Neural cell (in vitro differentiated cells): ENCODE results near the gene STUB1.
"Not testable (repeated sequence)": the region's sequence is repeated elsewhere in the genome, so short reads cannot be mapped to it uniquely, and the experiment has no call there.

ENCODE experiments used
- CTCF ChIP-seq: fragments of 450-650 bp; IDR thresholded peaks from 2 replicates; pipeline ENCODE4 v1.5.1; 2014; ENCODE audit warnings: antibody characterized with exemption, mild to moderate bottlenecking, moderate library complexity; ENCODE audit not compliant: poor library complexity, severe bottlenecking
- EP300 ChIP-seq: fragments of 450-650 bp; conservative IDR thresholded peaks from 2 replicates; pipeline ENCODE4 v1.6.1; 2014; ENCODE audit warnings: antibody characterized with exemption, mild to moderate bottlenecking, moderate library complexity; ENCODE audit not compliant: poor library complexity, severe bottlenecking
- POLR2AphosphoS5 ChIP-seq: IDR thresholded peaks from 2 replicates; pipeline ENCODE4 v1.6.1; 2012
- RAD21 ChIP-seq: fragments of 450-650 bp; conservative IDR thresholded peaks from 2 replicates; pipeline ENCODE4 v1.6.1; 2014; ENCODE audit warnings: antibody characterized with exemption, mild to moderate bottlenecking, moderate library complexity
- REST ChIP-seq: IDR thresholded peaks from 2 replicates; pipeline ENCODE4 v1.6.1; 2012; ENCODE audit warnings: borderline replicate concordance
- TAF1 ChIP-seq: IDR thresholded peaks from 2 replicates; pipeline ENCODE4 v1.6.1; 2012; ENCODE audit warnings: low read depth

GRCh38 chr16:712740-713250, 32.6 kb downstream of the STUB1 start:
- TF ChIP-seq CTCF (peak; percentile 57), RAD21 (peak; percentile 25)
- not testable (repeated sequence) for TF ChIP-seq REST, TAF1, POLR2AphosphoS5, EP300
